ENCODE results near the gene ABLIM3. TPM values are rescaled to one million over a fixed set of nuclear protein-coding genes. Genes with fewer than 3 reads are reported as not detected.

ABLIM3 gene
- total RNA-seq, 1 experiment from 2014 or later, result 70.9 TPM

GRCh38 chr5:149303210-149303609 is 161.9 kb downstream of the ABLIM3 start:
- Mint-ChIP-seq H3K27ac (ENCODE audit: unreplicated experiment) (no peak overlapping the region), H3K4me3 (ENCODE audit: low read depth, unreplicated experiment) (no peak overlapping the region), H3K4me1 (ENCODE audit: low read depth, unreplicated experiment) (no peaks in the 10 kb centered on the region), H3K27me3 (ENCODE audit: unreplicated experiment) (no peaks in the 10 kb centered on the region), H3K36me3 (ENCODE audit: insufficient read depth, unreplicated experiment) (no peaks in the 10 kb centered on the region), H3K9me3 (ENCODE audit: low read depth, unreplicated experiment) (no peaks in the 10 kb centered on the region)
- BruUV-seq (replicated peaks), result no TSS peak
- TF ChIP-seq CTCF (IDR thresholded peaks at IDR 0.05; ENCODE audit: unreplicated experiment), result no peak
- CTCF ChIA-PET, result no interaction called here
- intact Hi-C loops (cut with micrococcal nuclease; ENCODE audit: unreplicated experiment), result no loop called here
- DNase-seq, result no peak

GRCh38 chr5:149304195-149305078 is 163.1 kb downstream of the ABLIM3 start:
- no TSS peak for BruUV-seq (replicated peaks)
- CTCF ChIA-PET, result interaction anchor here (0.6 kb wide), 1 partner anchor 49 kb away, joined by 4 read pairs; no protein-coding TSS in a partner anchor
- Mint-ChIP-seq H3K27ac (ENCODE audit: unreplicated experiment) (no peak overlapping the region), H3K4me1 (ENCODE audit: low read depth, unreplicated experiment) (no peaks in the 10 kb centered on the region), H3K4me3 (ENCODE audit: low read depth, unreplicated experiment) (no peak overlapping the region), H3K9me3 (ENCODE audit: low read depth, unreplicated experiment) (no peaks in the 10 kb centered on the region), H3K27me3 (ENCODE audit: unreplicated experiment) (no peaks in the 10 kb centered on the region), H3K36me3 (ENCODE audit: insufficient read depth, unreplicated experiment) (no peaks in the 10 kb centered on the region)
- intact Hi-C loops (cut with micrococcal nuclease; ENCODE audit: unreplicated experiment), result no loop called here
- no peak for TF ChIP-seq CTCF (IDR thresholded peaks at IDR 0.05; ENCODE audit: unreplicated experiment)
- DNase-seq, result no peak

- intact Hi-C loops (cut with micrococcal nuclease; ENCODE audit: unreplicated experiment), result no loop called here
- H3K27me3 Mint-ChIP-seq (ENCODE audit: unreplicated experiment), result no peaks in the 10 kb centered on the region
- no peaks in the 10 kb centered on the region for H3K9me3 Mint-ChIP-seq (ENCODE audit: low read depth, unreplicated experiment)
- TF ChIP-seq CTCF (IDR thresholded peaks at IDR 0.05; ENCODE audit: unreplicated experiment), result no peak
- BruUV-seq (replicated peaks), result no TSS peak
- no peaks in the 10 kb centered on the region for H3K36me3 Mint-ChIP-seq (ENCODE audit: insufficient read depth, unreplicated experiment)
- CTCF ChIA-PET, result no interaction called here
- no peak overlapping the region for H3K27ac Mint-ChIP-seq (ENCODE audit: unreplicated experiment)
- H3K4me1 Mint-ChIP-seq (ENCODE audit: low read depth, unreplicated experiment), result no peaks in the 10 kb centered on the region
- H3K4me3 Mint-ChIP-seq (ENCODE audit: low read depth, unreplicated experiment), result no peak overlapping the region
- no peak for DNase-seq
These were observed 168.1 kb downstream of the ABLIM3 start for GRCh38 chr5:149309354-149309753.

Other genes starting within 250 kb of the ABLIM3 start
- 54.6 and 60.3 TPM in 2 replicates for gene SH3TC2, start 78.4 kb upstream of the ABLIM3 start, total RNA-seq (2022)
- 7.8 and 10.3 TPM in 2 replicates for gene AFAP1L1, start 130.4 kb downstream of the ABLIM3 start, total RNA-seq (2022)
- gene GRPEL2, start 204.0 kb downstream of the ABLIM3 start, total RNA-seq (2022), result 28.2 and 31.0 TPM in 2 replicates
- gene PCYOX1L, start 216.6 kb downstream of the ABLIM3 start, total RNA-seq (2022), result 29.2 and 29.9 TPM in 2 replicates
- not detected in 2 replicates for gene IL17B, start 237.8 kb downstream of the ABLIM3 start, total RNA-seq (2022)

Data from Calu3 (cell line).